ENCODE measurements around the gene CDKL4. TPM values are rescaled to one million over a fixed set of nuclear protein-coding genes. Genes with fewer than 3 reads are reported as not detected.

CDKL4 gene
- total RNA-seq, result 0.24 TPM in 1 of 2 replicates, not detected in the other

DNA sequence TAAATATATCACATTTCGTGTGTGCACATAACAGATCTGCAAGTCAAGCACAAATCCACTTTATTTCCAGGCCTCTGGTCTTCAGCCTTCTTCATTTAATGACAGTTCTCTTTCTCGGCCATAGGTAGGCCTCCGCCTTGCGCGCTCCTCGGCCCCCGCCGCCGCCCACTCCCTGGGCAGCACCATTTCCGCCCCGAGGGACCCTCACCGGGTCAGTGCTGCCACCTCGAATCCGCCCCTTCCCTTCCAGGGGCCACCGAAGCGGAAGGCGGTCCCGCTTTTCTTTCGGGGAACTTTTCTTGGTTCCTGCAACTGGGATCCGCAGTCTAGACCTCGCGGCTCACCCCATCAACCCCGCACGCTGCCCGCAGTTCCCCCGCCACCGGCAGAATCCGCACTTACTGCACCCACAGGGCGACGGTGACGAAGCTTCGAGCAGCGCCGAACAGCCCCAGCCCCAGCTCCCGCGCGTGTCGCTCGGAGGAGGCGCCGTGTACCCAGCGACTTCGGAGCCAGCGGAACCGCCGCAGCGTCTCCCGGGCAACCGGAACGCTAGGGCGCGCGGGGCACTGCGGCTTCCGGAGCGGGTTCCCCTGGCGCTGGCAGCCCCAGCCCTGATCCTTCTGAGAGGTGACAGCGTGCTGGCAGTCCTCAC, at the start of gene CDKL4:
TSS of gene CDKL4 (minus strand) at position 502 of the 655 bp plus-strand sequence.
- H3K4me1 Mint-ChIP-seq, result peaks cover 23% of the 10 kb centered on the region
- H3K27me3 Mint-ChIP-seq, result no peaks in the 10 kb centered on the region
- DNase-seq, result peak; percentile 47
- H3K27ac Mint-ChIP-seq, result peak within 1 kb of the TSS; percentile 35
- ATAC-seq (ENCODE audit: low read depth), result peak; percentile 81
- intact Hi-C loops (cut with micrococcal nuclease), result no loop called here
- H3K36me3 Mint-ChIP-seq (ENCODE audit: low read depth), result no peaks in the 10 kb centered on the region
- H3K9me3 Mint-ChIP-seq, result no peaks in the 10 kb centered on the region
- ChIA-PET POLR2A (no interaction called here), CTCF (no interaction called here)
- TF ChIP-seq, protein P1, sequence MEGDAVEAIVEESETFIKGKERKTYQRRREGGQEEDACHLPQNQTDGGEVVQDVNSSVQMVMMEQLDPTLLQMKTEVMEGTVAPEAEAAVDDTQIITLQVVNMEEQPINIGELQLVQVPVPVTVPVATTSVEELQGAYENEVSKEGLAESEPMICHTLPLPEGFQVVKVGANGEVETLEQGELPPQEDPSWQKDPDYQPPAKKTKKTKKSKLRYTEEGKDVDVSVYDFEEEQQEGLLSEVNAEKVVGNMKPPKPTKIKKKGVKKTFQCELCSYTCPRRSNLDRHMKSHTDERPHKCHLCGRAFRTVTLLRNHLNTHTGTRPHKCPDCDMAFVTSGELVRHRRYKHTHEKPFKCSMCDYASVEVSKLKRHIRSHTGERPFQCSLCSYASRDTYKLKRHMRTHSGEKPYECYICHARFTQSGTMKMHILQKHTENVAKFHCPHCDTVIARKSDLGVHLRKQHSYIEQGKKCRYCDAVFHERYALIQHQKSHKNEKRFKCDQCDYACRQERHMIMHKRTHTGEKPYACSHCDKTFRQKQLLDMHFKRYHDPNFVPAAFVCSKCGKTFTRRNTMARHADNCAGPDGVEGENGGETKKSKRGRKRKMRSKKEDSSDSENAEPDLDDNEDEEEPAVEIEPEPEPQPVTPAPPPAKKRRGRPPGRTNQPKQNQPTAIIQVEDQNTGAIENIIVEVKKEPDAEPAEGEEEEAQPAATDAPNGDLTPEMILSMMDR (IDR thresholded peaks at IDR 0.05), result no peak
- H3K4me3 Mint-ChIP-seq, result peak within 1 kb of the TSS; percentile 87

- Mint-ChIP-seq H3K36me3 (ENCODE audit: low read depth) (peaks cover 18% of the 10 kb centered on the region), H3K27ac (no peak overlapping the region), H3K27me3 (no peaks in the 10 kb centered on the region), H3K4me1 (peaks cover 2% of the 10 kb centered on the region), H3K9me3 (no peaks in the 10 kb centered on the region), H3K4me3 (no peak overlapping the region)
- ATAC-seq (ENCODE audit: low read depth) (no peak), DNase-seq (no peak)
- ChIA-PET POLR2A (no interaction called here), CTCF (no interaction called here)
- TF ChIP-seq, protein P1 (IDR thresholded peaks at IDR 0.05), result no peak
- intact Hi-C loops (cut with micrococcal nuclease), result no loop called here
These were observed 46.7 kb upstream of the CDKL4 start for GRCh38 chr2:39290433-39290832.

- Mint-ChIP-seq H3K9me3 (no peaks in the 10 kb centered on the region), H3K27ac (no peak overlapping the region), H3K4me1 (peaks cover 2% of the 10 kb centered on the region), H3K4me3 (no peak overlapping the region), H3K36me3 (ENCODE audit: low read depth) (peaks cover 18% of the 10 kb centered on the region), H3K27me3 (no peaks in the 10 kb centered on the region)
- DNase-seq, result no peak
- intact Hi-C loops (cut with micrococcal nuclease), result no loop called here
- ChIA-PET POLR2A (no interaction called here), CTCF (no interaction called here)
- no peak for ATAC-seq (ENCODE audit: low read depth)
- TF ChIP-seq, protein P1 (IDR thresholded peaks at IDR 0.05), result no peak
These were observed 45.8 kb upstream of the CDKL4 start for GRCh38 chr2:39289609-39290008.

GRCh38 chr2:39283561-39283960, 39.8 kb upstream of the CDKL4 start:
- DNase-seq (no peak), ATAC-seq (ENCODE audit: low read depth) (no peak)
- ChIA-PET CTCF (no interaction called here), POLR2A (no interaction called here)
- no peaks in the 10 kb centered on the region for H3K27me3 Mint-ChIP-seq
- H3K4me3 Mint-ChIP-seq, result no peak overlapping the region
- TF ChIP-seq, protein P1 (IDR thresholded peaks at IDR 0.05), result no peak
- peaks cover 9% of the 10 kb centered on the region for H3K36me3 Mint-ChIP-seq (ENCODE audit: low read depth)
- H3K9me3 Mint-ChIP-seq, result no peaks in the 10 kb centered on the region
- peaks cover 2% of the 10 kb centered on the region for H3K4me1 Mint-ChIP-seq
- H3K27ac Mint-ChIP-seq, result no peak overlapping the region
- intact Hi-C loops (cut with micrococcal nuclease), result no loop called here

DNA sequence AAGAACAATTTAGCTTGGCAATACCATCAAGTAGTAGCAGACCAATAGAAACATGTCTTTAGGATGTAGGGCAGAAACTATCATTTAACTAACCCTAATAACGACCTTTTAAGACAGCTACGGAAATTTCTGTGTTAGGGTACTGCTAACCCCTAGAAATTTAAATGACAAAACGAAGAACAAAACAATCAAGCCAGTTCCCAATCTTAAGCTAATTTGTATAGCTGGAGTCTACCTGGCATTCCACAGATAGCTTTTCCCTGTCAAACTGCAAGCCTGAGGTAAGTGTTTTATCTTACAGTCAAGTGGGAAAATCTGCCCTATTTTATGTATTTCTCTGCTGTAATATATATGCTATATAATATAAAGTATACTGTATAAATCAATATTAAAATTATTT, 37.6 kb upstream of the CDKL4 start:
- intact Hi-C loops (cut with micrococcal nuclease), result no loop called here
- ATAC-seq (ENCODE audit: low read depth), result no peak
- no peaks in the 10 kb centered on the region for H3K4me1 Mint-ChIP-seq
- peaks cover 12% of the 10 kb centered on the region for H3K36me3 Mint-ChIP-seq (ENCODE audit: low read depth)
- H3K4me3 Mint-ChIP-seq, result no peak overlapping the region
- no peaks in the 10 kb centered on the region for H3K27me3 Mint-ChIP-seq
- CTCF ChIA-PET, result no interaction called here
- H3K27ac Mint-ChIP-seq, result no peak overlapping the region
- H3K9me3 Mint-ChIP-seq, result no peaks in the 10 kb centered on the region
- POLR2A ChIA-PET, result no interaction called here
- no peak for DNase-seq
- TF ChIP-seq, protein P1 (IDR thresholded peaks at IDR 0.05), result no peak
